ENCODE results near the gene AIRE.

- no peak for TF ChIP-seq POLR2A (IDR thresholded peaks at IDR 0.05)
- TF ChIP-seq CTCF (IDR thresholded peaks at IDR 0.05), result no peak
- no peak for TF ChIP-seq EP300 (IDR thresholded peaks at IDR 0.05)
These were observed 33.9 kb downstream of the AIRE start for GRCh38 chr21:44319407-44320065.

Data from ovary (tissue), 3 donors.